ENCODE data around the gene PDLIM3. TPM values are rescaled to one million over a fixed set of nuclear protein-coding genes. Genes with fewer than 3 reads are reported as not detected.
"Not testable (repeated sequence)": the region's sequence is repeated elsewhere in the genome, so short reads cannot be mapped to it uniquely, and the experiment has no call there.

The PDLIM3 gene
- total RNA-seq, 1 donor from 2014 or later, result 1.4 TPM

DNA sequence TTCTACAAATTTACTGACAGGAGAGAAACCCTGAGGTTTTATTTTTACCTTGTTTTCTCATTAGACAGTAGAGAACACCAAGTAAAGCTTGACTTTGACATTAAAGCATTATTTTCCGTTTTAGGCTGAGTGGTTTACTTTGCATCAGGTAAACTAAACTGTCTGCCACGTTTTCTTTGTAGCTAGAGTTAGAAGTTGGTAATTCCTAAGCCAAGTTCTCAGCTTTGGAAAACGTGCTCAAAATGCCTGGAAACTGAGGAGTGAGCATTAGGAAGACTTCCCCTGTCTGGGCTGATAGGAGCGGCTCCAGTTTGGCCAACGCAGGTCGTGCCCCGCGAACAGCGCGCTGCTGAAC is 819 bp downstream of the PDLIM3 start:
- no peaks in the 10 kb centered on the region for H3K9me3 Mint-ChIP-seq
- H2AFZ ChIP-seq (replicated peaks), result peak overlapping the region; percentile 97
- H3K36me3 ChIP-seq, result no peaks in the 10 kb centered on the region
- no peak overlapping the region for H3K27ac Mint-ChIP-seq
- H3K4me3 ChIP-seq, result peak overlapping the region; percentile 75
- peaks cover 6% of the 10 kb centered on the region for H3K4me1 Mint-ChIP-seq
- H3K36me3 Mint-ChIP-seq, result no peaks in the 10 kb centered on the region
- H3K27ac ChIP-seq, result no peak overlapping the region
- peaks cover 6% of the 10 kb centered on the region for H3K4me1 ChIP-seq
- H3K9ac ChIP-seq, result no peak overlapping the region
- H3K4me2 ChIP-seq, result peak overlapping the region; percentile 95
- H3K4me3 Mint-ChIP-seq, result peak overlapping the region; percentile 89
- H3K9me3 ChIP-seq (ENCODE audit: low read depth), result no peaks in the 10 kb centered on the region
- peak; percentile 70 for DNase-seq (ENCODE audit: low spot score)
- H3K79me2 ChIP-seq (ENCODE audit: low read depth), result no peaks in the 10 kb centered on the region
- H3F3A ChIP-seq (ENCODE audit: low read depth), result peaks cover 23% of the 10 kb centered on the region
- H3K27me3 Mint-ChIP-seq (ENCODE audit: insufficient read depth, low read depth), result peaks cover 11% of the 10 kb centered on the region
- no peak for TF ChIP-seq CTCF (IDR thresholded peaks at IDR 0.05)
- H3K27me3 ChIP-seq, result peaks cover 37% of the 10 kb centered on the region
- H4K20me1 ChIP-seq (ENCODE audit: low read depth), result no peaks in the 10 kb centered on the region

GRCh38 chr4:185532795-185533324 is 2.4 kb downstream of the PDLIM3 start:
- H3K27me3 Mint-ChIP-seq (ENCODE audit: insufficient read depth, low read depth), result peaks cover 11% of the 10 kb centered on the region
- H3K36me3 Mint-ChIP-seq, result no peaks in the 10 kb centered on the region
- peaks cover 6% of the 10 kb centered on the region for H3K4me1 Mint-ChIP-seq
- no peak overlapping the region for H3K27ac Mint-ChIP-seq
- no peaks in the 10 kb centered on the region for H3K9me3 Mint-ChIP-seq
- Histone ChIP-seq H3K4me3 (no peak overlapping the region), H3K36me3 (no peaks in the 10 kb centered on the region), H3K4me1 (no peaks in the 10 kb centered on the region), H3K27me3 (peaks cover 37% of the 10 kb centered on the region), H3K27ac (no peak overlapping the region), H3K9ac (no peak overlapping the region), H3K9me3 (ENCODE audit: low read depth) (no peaks in the 10 kb centered on the region), H2AFZ (replicated peaks) (no peak overlapping the region), H3F3A (ENCODE audit: low read depth) (peaks cover 23% of the 10 kb centered on the region), H3K79me2 (ENCODE audit: low read depth) (no peaks in the 10 kb centered on the region), H4K20me1 (ENCODE audit: low read depth) (no peaks in the 10 kb centered on the region), H3K4me2 (no peak overlapping the region)
- no peak overlapping the region for H3K4me3 Mint-ChIP-seq
- DNase-seq (ENCODE audit: low spot score), result no peak
- TF ChIP-seq EZH2phosphoT487 (IDR thresholded peaks at IDR 0.05), result no peak
- TF ChIP-seq EZH2 (IDR thresholded peaks at IDR 0.05), result no peak
- TF ChIP-seq CTCF (IDR thresholded peaks at IDR 0.05), result no peak

GRCh38 chr4:185532293-185532692 is 3.0 kb downstream of the PDLIM3 start:
- peaks cover 11% of the 10 kb centered on the region for H3K27me3 Mint-ChIP-seq (ENCODE audit: insufficient read depth, low read depth)
- H3K36me3 ChIP-seq, result no peaks in the 10 kb centered on the region
- H3K9ac ChIP-seq, result no peak overlapping the region
- H3K79me2 ChIP-seq (ENCODE audit: low read depth), result no peaks in the 10 kb centered on the region
- no peaks in the 10 kb centered on the region for H3K4me1 ChIP-seq
- H3K4me3 ChIP-seq, result no peak overlapping the region
- H3K36me3 Mint-ChIP-seq, result no peaks in the 10 kb centered on the region
- peaks cover 37% of the 10 kb centered on the region for H3K27me3 ChIP-seq
- TF ChIP-seq CTCF (IDR thresholded peaks at IDR 0.05) (no peak), EZH2phosphoT487 (IDR thresholded peaks at IDR 0.05) (no peak), EZH2 (IDR thresholded peaks at IDR 0.05) (no peak)
- H3K4me2 ChIP-seq, result no peak overlapping the region
- peaks cover 23% of the 10 kb centered on the region for H3F3A ChIP-seq (ENCODE audit: low read depth)
- H3K9me3 Mint-ChIP-seq, result no peaks in the 10 kb centered on the region
- H2AFZ ChIP-seq (replicated peaks), result no peak overlapping the region
- no peaks in the 10 kb centered on the region for H4K20me1 ChIP-seq (ENCODE audit: low read depth)
- no peaks in the 10 kb centered on the region for H3K9me3 ChIP-seq (ENCODE audit: low read depth)
- H3K27ac Mint-ChIP-seq, result no peak overlapping the region
- H3K4me1 Mint-ChIP-seq, result peaks cover 6% of the 10 kb centered on the region
- DNase-seq (ENCODE audit: low spot score), result no peak
- H3K4me3 Mint-ChIP-seq, result no peak overlapping the region
- no peak overlapping the region for H3K27ac ChIP-seq

DNA sequence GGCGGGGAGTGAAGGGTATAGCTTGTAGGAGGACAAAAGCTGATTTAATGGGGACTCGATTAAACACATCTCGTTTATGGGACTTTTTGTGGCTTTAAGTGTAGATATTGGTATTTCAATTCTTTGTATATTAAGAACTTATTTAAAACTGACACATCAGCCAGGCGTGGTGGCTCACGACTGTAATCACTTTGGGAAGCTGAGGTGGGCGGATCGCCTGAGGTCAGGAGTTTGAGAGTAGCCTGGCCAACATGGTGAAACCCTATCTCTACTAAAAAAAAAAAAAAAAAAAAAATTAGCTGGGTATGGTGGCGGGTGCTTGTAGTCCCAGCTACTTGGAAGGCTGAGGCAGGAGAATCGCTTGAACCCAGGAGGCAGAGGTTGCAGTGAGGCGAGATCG is 3.7 kb downstream of the PDLIM3 start:
- Histone ChIP-seq H3K27me3 (peaks cover 34% of the 10 kb centered on the region), H3F3A (ENCODE audit: low read depth) (peaks cover 23% of the 10 kb centered on the region)
- H3K27ac ChIP-seq; H3K36me3 ChIP-seq; H3K36me3 Mint-ChIP-seq; H2AFZ ChIP-seq (replicated peaks); H3K4me3 ChIP-seq; H3K4me1 Mint-ChIP-seq; H3K4me2 ChIP-seq; H4K20me1 ChIP-seq (ENCODE audit: low read depth); H3K4me1 ChIP-seq; H3K9me3 ChIP-seq (ENCODE audit: low read depth); H3K4me3 Mint-ChIP-seq; DNase-seq (ENCODE audit: low spot score); H3K9ac ChIP-seq; H3K79me2 ChIP-seq (ENCODE audit: low read depth); H3K27ac Mint-ChIP-seq; H3K9me3 Mint-ChIP-seq: not testable (repeated sequence)
- H3K27me3 Mint-ChIP-seq (ENCODE audit: insufficient read depth, low read depth), result peaks cover 11% of the 10 kb centered on the region
